ENCODE results near the gene MS4A10. TPM values are rescaled to one million over a fixed set of nuclear protein-coding genes. Genes with fewer than 3 reads are reported as not detected.
"Not testable (repeated sequence)": the region's sequence is repeated elsewhere in the genome, so short reads cannot be mapped to it uniquely, and the experiment has no call there.

The MS4A10 gene
- total RNA-seq, 2 donors from 2014 or later, result not detected

GRCh38 chr11:60757231-60757800, 27.8 kb upstream of the MS4A10 start:
- no peak overlapping the region for H3K27ac Mint-ChIP-seq
- ATAC-seq (replicated peaks in 1 of 2), result no peak
- no peaks in the 10 kb centered on the region for H3K9me3 Mint-ChIP-seq
- H3K4me1 Mint-ChIP-seq (ENCODE audit: low read depth), result no peaks in the 10 kb centered on the region
- DNase-seq, result no peak
- H3K27me3 Mint-ChIP-seq (ENCODE audit: low read depth), result peaks cover 34% of the 10 kb centered on the region
- H3K4me3 Mint-ChIP-seq, result no peak overlapping the region
- H3K36me3 Mint-ChIP-seq (ENCODE audit: insufficient read depth in 2 of 2), result no peaks in the 10 kb centered on the region

- not testable (repeated sequence) for H3K4me1 Mint-ChIP-seq (ENCODE audit: low read depth); H3K9me3 Mint-ChIP-seq; DNase-seq; H3K36me3 Mint-ChIP-seq (ENCODE audit: insufficient read depth in 2 of 2); H3K27ac Mint-ChIP-seq; H3K4me3 Mint-ChIP-seq; ATAC-seq (replicated peaks in 1 of 2)
- H3K27me3 Mint-ChIP-seq (ENCODE audit: low read depth), result peaks cover 30% of the 10 kb centered on the region
Measured at GRCh38 chr11:60758671-60759070, 26.5 kb upstream of the MS4A10 start.

GRCh38 chr11:60759438-60760225, 25.5 kb upstream of the MS4A10 start:
- H3K9me3 Mint-ChIP-seq; ATAC-seq (replicated peaks in 1 of 2); H3K27ac Mint-ChIP-seq; DNase-seq; H3K4me1 Mint-ChIP-seq (ENCODE audit: low read depth); H3K4me3 Mint-ChIP-seq; H3K36me3 Mint-ChIP-seq (ENCODE audit: insufficient read depth in 2 of 2): not testable (repeated sequence)
- H3K27me3 Mint-ChIP-seq (ENCODE audit: low read depth), result peaks cover 30% of the 10 kb centered on the region

GRCh38 chr11:60761436-60762190, 23.5 kb upstream of the MS4A10 start:
- Mint-ChIP-seq H3K36me3 (ENCODE audit: insufficient read depth in 2 of 2) (no peaks in the 10 kb centered on the region), H3K27me3 (ENCODE audit: low read depth) (peaks cover 36% of the 10 kb centered on the region), H3K9me3 (no peaks in the 10 kb centered on the region), H3K27ac (no peak overlapping the region), H3K4me3 (no peak overlapping the region), H3K4me1 (ENCODE audit: low read depth) (peaks cover 9% of the 10 kb centered on the region)
- DNase-seq (no peak), ATAC-seq (replicated peaks in 1 of 2) (no peak)

- H3K36me3 Mint-ChIP-seq (ENCODE audit: insufficient read depth in 2 of 2), result no peaks in the 10 kb centered on the region
- H3K4me1 Mint-ChIP-seq (ENCODE audit: low read depth), result peaks cover 13% of the 10 kb centered on the region
- H3K9me3 Mint-ChIP-seq, result no peaks in the 10 kb centered on the region
- no peak overlapping the region for H3K27ac Mint-ChIP-seq
- no peak overlapping the region for H3K4me3 Mint-ChIP-seq
- H3K27me3 Mint-ChIP-seq (ENCODE audit: low read depth), result peaks cover 40% of the 10 kb centered on the region
- ATAC-seq (replicated peaks in 1 of 2) (peak; percentile 37 to 50), DNase-seq (no peak)
Measured at GRCh38 chr11:60762851-60763691, 22.1 kb upstream of the MS4A10 start.

GRCh38 chr11:60763692-60764369, 21.3 kb upstream of the MS4A10 start:
- Mint-ChIP-seq H3K4me1 (ENCODE audit: low read depth) (peaks cover 13% of the 10 kb centered on the region), H3K27me3 (ENCODE audit: low read depth) (peaks cover 36% of the 10 kb centered on the region), H3K9me3 (no peaks in the 10 kb centered on the region), H3K4me3 (no peak overlapping the region), H3K27ac (no peak overlapping the region), H3K36me3 (ENCODE audit: insufficient read depth in 2 of 2) (no peaks in the 10 kb centered on the region)
- DNase-seq (no peak), ATAC-seq (replicated peaks in 1 of 2) (peak; percentile 29 to 44)

GRCh38 chr11:60764879-60765278, 20.3 kb upstream of the MS4A10 start:
- no peak overlapping the region for H3K27ac Mint-ChIP-seq
- H3K27me3 Mint-ChIP-seq (ENCODE audit: low read depth), result peaks cover 27% of the 10 kb centered on the region
- H3K9me3 Mint-ChIP-seq, result no peaks in the 10 kb centered on the region
- H3K36me3 Mint-ChIP-seq (ENCODE audit: insufficient read depth in 2 of 2), result no peaks in the 10 kb centered on the region
- ATAC-seq (replicated peaks in 1 of 2) (no peak), DNase-seq (no peak)
- no peak overlapping the region for H3K4me3 Mint-ChIP-seq
- H3K4me1 Mint-ChIP-seq (ENCODE audit: low read depth), result peaks cover 13% of the 10 kb centered on the region

- Mint-ChIP-seq H3K27me3 (ENCODE audit: low read depth) (peaks cover 23% of the 10 kb centered on the region), H3K36me3 (ENCODE audit: insufficient read depth in 2 of 2) (no peaks in the 10 kb centered on the region), H3K4me3 (no peak overlapping the region), H3K27ac (no peak overlapping the region), H3K4me1 (ENCODE audit: low read depth) (peaks cover 13% of the 10 kb centered on the region), H3K9me3 (no peaks in the 10 kb centered on the region)
- no peak for DNase-seq
- no peak for ATAC-seq (replicated peaks in 1 of 2)
Measured at GRCh38 chr11:60765355-60765754, 19.8 kb upstream of the MS4A10 start.

GRCh38 chr11:60766547-60766946, 18.6 kb upstream of the MS4A10 start:
- ATAC-seq (replicated peaks in 1 of 2), result no peak
- no peak for DNase-seq
- H3K4me1 Mint-ChIP-seq (ENCODE audit: low read depth), result peaks cover 13% of the 10 kb centered on the region
- H3K36me3 Mint-ChIP-seq (ENCODE audit: insufficient read depth in 2 of 2), result no peaks in the 10 kb centered on the region
- no peak overlapping the region for H3K27ac Mint-ChIP-seq
- no peak overlapping the region for H3K4me3 Mint-ChIP-seq
- no peaks in the 10 kb centered on the region for H3K9me3 Mint-ChIP-seq
- peaks cover 18% of the 10 kb centered on the region for H3K27me3 Mint-ChIP-seq (ENCODE audit: low read depth)

- ATAC-seq (replicated peaks in 1 of 2), result peak; percentile 36 to 42
- H3K36me3 Mint-ChIP-seq (ENCODE audit: insufficient read depth in 2 of 2), result no peaks in the 10 kb centered on the region
- H3K4me1 Mint-ChIP-seq (ENCODE audit: low read depth), result peaks cover 13% of the 10 kb centered on the region
- H3K9me3 Mint-ChIP-seq, result no peaks in the 10 kb centered on the region
- H3K4me3 Mint-ChIP-seq, result no peak overlapping the region
- H3K27me3 Mint-ChIP-seq (ENCODE audit: low read depth), result peaks cover 18% of the 10 kb centered on the region
- no peak overlapping the region for H3K27ac Mint-ChIP-seq
- peak; percentile 28 to 40 for DNase-seq
Measured at GRCh38 chr11:60767388-60767811, 17.7 kb upstream of the MS4A10 start.

- H3K4me1 Mint-ChIP-seq (ENCODE audit: low read depth), result peaks cover 13% of the 10 kb centered on the region
- no peak overlapping the region for H3K27ac Mint-ChIP-seq
- no peak overlapping the region for H3K4me3 Mint-ChIP-seq
- ATAC-seq (replicated peaks in 1 of 2) (no peak), DNase-seq (no peak)
- H3K27me3 Mint-ChIP-seq (ENCODE audit: low read depth), result peaks cover 18% of the 10 kb centered on the region
- H3K9me3 Mint-ChIP-seq, result no peaks in the 10 kb centered on the region
- no peaks in the 10 kb centered on the region for H3K36me3 Mint-ChIP-seq (ENCODE audit: insufficient read depth in 2 of 2)
Measured at GRCh38 chr11:60768202-60768601, 16.9 kb upstream of the MS4A10 start.

GRCh38 chr11:60769273-60769672, 15.9 kb upstream of the MS4A10 start:
- peaks cover 20% of the 10 kb centered on the region for H3K27me3 Mint-ChIP-seq (ENCODE audit: low read depth)
- peaks cover 5% of the 10 kb centered on the region for H3K4me1 Mint-ChIP-seq (ENCODE audit: low read depth)
- no peak overlapping the region for H3K27ac Mint-ChIP-seq
- no peak for DNase-seq
- no peak overlapping the region for H3K4me3 Mint-ChIP-seq
- H3K36me3 Mint-ChIP-seq (ENCODE audit: insufficient read depth in 2 of 2), result no peaks in the 10 kb centered on the region
- no peaks in the 10 kb centered on the region for H3K9me3 Mint-ChIP-seq
- ATAC-seq (replicated peaks in 1 of 2), result no peak
